ENCODE data around the gene CCDC192.

CCDC192 gene

DNA sequence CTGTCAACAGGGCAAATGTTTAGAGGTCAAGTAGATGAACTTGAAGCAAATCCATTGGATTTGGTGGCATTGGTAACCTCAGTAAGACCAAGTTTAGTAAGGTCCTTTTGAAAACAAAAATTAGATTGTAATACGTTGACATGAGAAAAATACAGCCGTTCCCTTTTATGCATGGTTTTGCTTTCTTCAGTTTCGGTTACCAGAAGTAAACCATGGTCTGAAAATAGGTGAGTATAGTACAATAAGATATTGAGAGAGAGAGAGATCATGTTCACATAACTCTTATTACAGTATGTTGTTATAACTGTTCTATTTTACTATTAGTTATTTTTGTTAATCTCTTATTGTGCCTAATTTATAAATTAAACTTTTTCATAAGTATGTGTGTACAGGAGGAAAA lies 223.8 kb downstream of the CCDC192 start:
- Histone ChIP-seq H3K27me3 (no peaks in the 10 kb centered on the region), H3K4me1 (no peaks in the 10 kb centered on the region), H3K27ac (no peak overlapping the region), H3K4me3 (no peak overlapping the region), H3K9me3 (no peaks in the 10 kb centered on the region), H3K36me3 (no peaks in the 10 kb centered on the region)
- intact Hi-C loops (cut with DNase I; ENCODE audit: low total_unique reads) = no loop called here
- TF ChIP-seq, protein P1, sequence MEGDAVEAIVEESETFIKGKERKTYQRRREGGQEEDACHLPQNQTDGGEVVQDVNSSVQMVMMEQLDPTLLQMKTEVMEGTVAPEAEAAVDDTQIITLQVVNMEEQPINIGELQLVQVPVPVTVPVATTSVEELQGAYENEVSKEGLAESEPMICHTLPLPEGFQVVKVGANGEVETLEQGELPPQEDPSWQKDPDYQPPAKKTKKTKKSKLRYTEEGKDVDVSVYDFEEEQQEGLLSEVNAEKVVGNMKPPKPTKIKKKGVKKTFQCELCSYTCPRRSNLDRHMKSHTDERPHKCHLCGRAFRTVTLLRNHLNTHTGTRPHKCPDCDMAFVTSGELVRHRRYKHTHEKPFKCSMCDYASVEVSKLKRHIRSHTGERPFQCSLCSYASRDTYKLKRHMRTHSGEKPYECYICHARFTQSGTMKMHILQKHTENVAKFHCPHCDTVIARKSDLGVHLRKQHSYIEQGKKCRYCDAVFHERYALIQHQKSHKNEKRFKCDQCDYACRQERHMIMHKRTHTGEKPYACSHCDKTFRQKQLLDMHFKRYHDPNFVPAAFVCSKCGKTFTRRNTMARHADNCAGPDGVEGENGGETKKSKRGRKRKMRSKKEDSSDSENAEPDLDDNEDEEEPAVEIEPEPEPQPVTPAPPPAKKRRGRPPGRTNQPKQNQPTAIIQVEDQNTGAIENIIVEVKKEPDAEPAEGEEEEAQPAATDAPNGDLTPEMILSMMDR (IDR thresholded peaks at IDR 0.05) = no peak
- DNase-seq = no peak

GRCh38 chr5:127928053-127928452 lies 224.9 kb downstream of the CCDC192 start:
- no peak for DNase-seq
- intact Hi-C loops (cut with DNase I; ENCODE audit: low total_unique reads) = no loop called here
- H3K9me3 ChIP-seq = no peaks in the 10 kb centered on the region
- H3K27me3 ChIP-seq = no peaks in the 10 kb centered on the region
- H3K27ac ChIP-seq = no peak overlapping the region
- TF ChIP-seq, protein P1 (IDR thresholded peaks at IDR 0.05) = no peak
- H3K4me3 ChIP-seq = no peak overlapping the region
- H3K36me3 ChIP-seq = no peaks in the 10 kb centered on the region
- no peaks in the 10 kb centered on the region for H3K4me1 ChIP-seq

DNA sequence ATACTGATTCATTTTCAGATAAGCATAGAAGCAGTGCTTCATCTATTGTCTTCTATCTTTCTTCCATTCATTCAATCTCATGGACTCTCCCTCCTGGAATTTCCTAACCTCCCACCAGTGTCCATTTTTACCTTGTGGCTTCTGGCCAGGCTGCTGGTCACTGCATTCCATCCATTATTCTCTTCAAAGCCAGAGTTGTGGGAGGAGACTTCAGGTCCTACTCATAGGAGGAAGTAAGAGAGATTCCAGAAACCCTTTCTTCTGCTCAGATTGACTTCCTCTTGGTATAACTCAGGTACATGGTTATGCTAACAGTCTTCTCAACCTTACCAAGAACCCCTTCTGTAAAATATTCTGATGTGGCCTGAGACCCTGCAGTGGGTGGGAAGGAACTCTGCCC lies 227.1 kb downstream of the CCDC192 start:
- intact Hi-C loops (cut with DNase I; ENCODE audit: low total_unique reads) = no loop called here
- TF ChIP-seq, protein P1 (IDR thresholded peaks at IDR 0.05) = no peak

DNA sequence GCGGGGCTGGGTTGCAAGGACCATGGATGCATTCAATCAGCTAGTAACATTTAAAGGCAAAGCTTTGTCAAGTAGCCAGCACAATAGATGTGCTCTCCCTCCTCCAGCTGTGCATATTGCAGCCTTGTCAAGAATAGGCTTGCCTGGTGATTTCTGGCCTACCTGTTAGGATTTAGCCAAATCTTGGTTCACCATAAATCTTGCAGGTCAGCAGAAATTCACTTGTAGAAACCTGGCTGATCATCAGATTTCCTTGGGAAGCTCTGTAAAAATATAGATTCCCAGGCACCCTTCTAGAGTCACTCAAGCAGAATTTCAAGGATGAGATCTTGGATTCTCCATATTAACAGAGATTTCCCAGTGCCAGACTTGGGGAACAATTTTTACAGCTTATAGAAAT lies 228.2 kb downstream of the CCDC192 start:
- Histone ChIP-seq H3K27ac (no peak overlapping the region), H3K27me3 (no peaks in the 10 kb centered on the region), H3K9me3 (no peaks in the 10 kb centered on the region), H3K4me1 (no peaks in the 10 kb centered on the region), H3K36me3 (no peaks in the 10 kb centered on the region), H3K4me3 (no peak overlapping the region)
- intact Hi-C loops (cut with DNase I; ENCODE audit: low total_unique reads) = no loop called here
- DNase-seq = no peak
- TF ChIP-seq, protein P1 (IDR thresholded peaks at IDR 0.05) = no peak

More for the DNA sequence above, 227.1 kb downstream of the CCDC192 start:
- Histone ChIP-seq H3K27me3 (no peaks in the 10 kb centered on the region), H3K27ac (no peak overlapping the region), H3K4me3 (no peak overlapping the region), H3K4me1 (no peaks in the 10 kb centered on the region), H3K9me3 (no peaks in the 10 kb centered on the region), H3K36me3 (no peaks in the 10 kb centered on the region)
- DNase-seq = no peak

DNA sequence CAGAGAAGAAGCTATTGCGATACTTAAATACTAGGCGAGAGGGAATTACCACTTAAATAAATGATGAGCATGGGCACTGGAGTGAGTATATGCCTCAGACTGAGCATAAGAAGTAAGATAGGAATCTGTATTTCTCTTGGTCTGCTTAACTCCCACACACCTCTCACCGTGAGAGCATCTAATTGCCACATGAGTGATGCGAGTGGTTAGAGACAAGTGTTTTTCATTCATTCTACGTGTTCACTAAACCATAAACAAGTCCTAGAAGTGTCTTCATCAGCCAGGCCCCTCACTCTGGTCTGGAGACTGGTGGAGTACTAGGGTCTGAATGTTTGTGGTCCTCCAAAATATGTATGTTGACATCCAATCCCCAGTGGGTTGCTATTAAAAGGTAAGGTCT lies 230.2 kb downstream of the CCDC192 start:
- no peaks in the 10 kb centered on the region for H3K9me3 ChIP-seq
- intact Hi-C loops (cut with DNase I; ENCODE audit: low total_unique reads) = no loop called here
- DNase-seq = no peak
- no peak overlapping the region for H3K4me3 ChIP-seq
- no peaks in the 10 kb centered on the region for H3K36me3 ChIP-seq
- TF ChIP-seq, protein P1 (IDR thresholded peaks at IDR 0.05) = no peak
- H3K4me1 ChIP-seq = no peaks in the 10 kb centered on the region
- no peaks in the 10 kb centered on the region for H3K27me3 ChIP-seq
- no peak overlapping the region for H3K27ac ChIP-seq

DNA sequence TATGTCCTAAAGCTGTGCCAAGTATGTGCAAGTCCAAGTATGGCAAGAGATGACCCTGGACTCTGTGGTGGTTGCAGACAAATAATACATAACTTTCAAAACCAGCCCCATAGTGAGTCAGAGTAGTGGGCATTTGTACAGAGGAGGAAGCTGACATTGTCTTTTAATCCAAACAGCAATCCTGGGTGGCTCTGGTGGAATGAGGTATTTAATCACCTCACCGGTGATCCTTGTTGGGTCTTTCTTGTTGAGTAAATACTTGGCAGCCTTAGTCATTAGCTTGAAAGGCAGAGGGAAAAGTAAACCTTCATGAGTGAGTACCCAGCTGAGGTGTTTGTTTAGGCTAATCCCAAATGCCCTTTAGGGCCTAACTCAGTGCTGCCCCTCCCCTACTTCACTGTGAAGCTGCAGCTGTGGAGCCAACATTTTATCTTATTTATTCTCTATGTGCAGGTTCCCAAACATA lies 231.6 kb downstream of the CCDC192 start:
- DNase-seq = no peak
- Histone ChIP-seq H3K4me1 (no peaks in the 10 kb centered on the region), H3K27me3 (no peaks in the 10 kb centered on the region), H3K36me3 (no peaks in the 10 kb centered on the region), H3K4me3 (no peak overlapping the region), H3K27ac (no peak overlapping the region), H3K9me3 (no peaks in the 10 kb centered on the region)
- intact Hi-C loops (cut with DNase I; ENCODE audit: low total_unique reads) = no loop called here
- TF ChIP-seq, protein P1 (IDR thresholded peaks at IDR 0.05) = no peak

Measured in tibial artery (tissue), 4 donors.